Large intestine (tissue), 3 donors: ENCODE data around the gene ADAT3. TPM values are rescaled to one million over a fixed set of nuclear protein-coding genes. Genes with fewer than 3 reads are reported as not detected.

Source experiments
- DNase-seq, 2 donors: peaks; one replicate each; pipeline versions ENCODE4 v3.0.0 to v3.0.0-alpha.2; 2013
- H3K27ac ChIP-seq: one replicate; pipeline ENCODE4 v1.5.1; 2013; ENCODE audit warnings: low read length
- H3K27me3 ChIP-seq: 2 replicates; pipeline ENCODE4 v1.6.1; 2013; ENCODE audit warnings: low read length; ENCODE audit not compliant: control insufficient read depth, insufficient read depth
- H3K36me3 ChIP-seq: 2 replicates; pipeline ENCODE4 v1.6.1; 2013; ENCODE audit warnings: low read length; ENCODE audit not compliant: control insufficient read depth, insufficient read depth
- H3K4me1 ChIP-seq: one replicate; pipeline ENCODE4 v1.6.1; 2013; ENCODE audit warnings: low read length; ENCODE audit not compliant: control insufficient read depth, insufficient read depth
- H3K4me3 ChIP-seq: one replicate; pipeline ENCODE4 v1.5.1; 2013; ENCODE audit warnings: low read length
- H3K9me3 ChIP-seq: one replicate; pipeline ENCODE4 v1.6.1; 2013; ENCODE audit warnings: mild to moderate bottlenecking, low read depth, low read length, moderate library complexity; ENCODE audit not compliant: control insufficient read depth
- WGBS: methylation state at CpG from one replicate; pipeline ENCODE4 v1.1.5; 2013; ENCODE audit warnings: low lambda C conversion rate; ENCODE audit not compliant: insufficient coverage; 5-methylcytosine and 5-hydroxymethylcytosine counted together
- polyA plus RNA-seq: library from polyadenylated mRNA; unstranded; fragments of 120-200 nt; gene quantifications from one replicate; pipeline ENCODE4 v1.2.1, GENCODE V29; 2013

Gene ADAT3
- polyA plus RNA-seq, 1 donor, result 5.1 TPM

GRCh38 chr19:1957562-1958248, 52.5 kb downstream of the ADAT3 start:
- Histone ChIP-seq H3K36me3 (peaks cover 19% of the 10 kb centered on the region), H3K4me3 (no peak overlapping the region), H3K27ac (no peak overlapping the region), H3K9me3 (no peaks in the 10 kb centered on the region), H3K4me1 (no peaks in the 10 kb centered on the region), H3K27me3 (no peaks in the 10 kb centered on the region)
- no peak for DNase-seq
- WGBS, result no CpG with 5 or more reads among the region's 40 CpGs

GRCh38 chr19:1959928-1960589, 54.9 kb downstream of the ADAT3 start:
- Histone ChIP-seq H3K27me3 (no peaks in the 10 kb centered on the region), H3K27ac (no peak overlapping the region), H3K9me3 (no peaks in the 10 kb centered on the region), H3K36me3 (peaks cover 13% of the 10 kb centered on the region), H3K4me3 (no peak overlapping the region), H3K4me1 (no peaks in the 10 kb centered on the region)
- no peak for DNase-seq
- no CpG with 5 or more reads among the region's 32 CpGs for WGBS

DNA sequence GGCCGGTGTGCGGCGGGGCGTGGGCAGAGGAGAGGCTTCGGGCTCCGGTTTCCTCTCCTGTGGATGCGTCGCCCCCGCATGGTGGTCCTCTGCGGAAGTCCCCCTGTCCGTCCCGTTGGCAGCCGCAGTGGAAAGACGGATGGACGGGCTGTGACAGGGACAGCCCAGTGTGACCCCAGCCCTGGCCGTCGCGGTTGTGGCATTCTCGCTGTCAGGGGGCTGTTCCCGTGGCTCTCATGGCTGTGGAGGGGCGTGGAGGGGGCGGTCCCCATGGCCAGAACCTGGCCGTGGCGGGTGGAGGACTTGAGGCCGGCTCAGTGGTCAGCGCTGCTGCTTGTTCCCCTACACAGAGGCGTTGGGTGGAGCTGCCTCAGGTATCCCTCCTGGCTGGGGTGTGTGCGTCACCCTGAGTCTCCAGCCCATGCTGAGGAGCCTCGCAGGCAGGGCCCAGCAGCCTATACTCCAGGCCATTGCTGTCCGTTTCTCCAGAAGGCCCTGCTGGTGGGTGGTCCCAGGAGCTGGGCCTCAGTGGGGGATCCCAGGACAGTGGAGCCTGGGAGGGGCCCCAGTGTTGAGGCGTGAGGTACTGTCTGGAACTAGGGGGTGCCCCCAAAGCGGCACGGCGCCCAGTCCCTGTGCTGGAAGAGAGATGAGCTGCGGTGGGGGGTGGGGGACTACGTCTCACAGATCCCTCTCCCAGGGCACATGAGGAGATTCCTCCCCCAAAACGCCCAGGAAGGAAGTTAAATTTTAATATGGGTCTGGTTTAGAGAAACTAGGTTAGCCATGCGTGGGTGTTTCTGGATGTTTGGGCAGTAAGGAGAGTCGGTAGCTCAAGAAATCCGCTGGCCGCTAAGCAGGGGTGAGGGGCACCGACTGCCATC, 56.0 kb downstream of the ADAT3 start:
- Histone ChIP-seq H3K4me1 (no peaks in the 10 kb centered on the region), H3K4me3 (no peak overlapping the region), H3K27me3 (no peaks in the 10 kb centered on the region), H3K9me3 (no peaks in the 10 kb centered on the region), H3K27ac (no peak overlapping the region), H3K36me3 (peaks cover 16% of the 10 kb centered on the region)
- no peak for DNase-seq
- no CpG with 5 or more reads among the region's 42 CpGs for whole genome bisulfite sequencing

DNA sequence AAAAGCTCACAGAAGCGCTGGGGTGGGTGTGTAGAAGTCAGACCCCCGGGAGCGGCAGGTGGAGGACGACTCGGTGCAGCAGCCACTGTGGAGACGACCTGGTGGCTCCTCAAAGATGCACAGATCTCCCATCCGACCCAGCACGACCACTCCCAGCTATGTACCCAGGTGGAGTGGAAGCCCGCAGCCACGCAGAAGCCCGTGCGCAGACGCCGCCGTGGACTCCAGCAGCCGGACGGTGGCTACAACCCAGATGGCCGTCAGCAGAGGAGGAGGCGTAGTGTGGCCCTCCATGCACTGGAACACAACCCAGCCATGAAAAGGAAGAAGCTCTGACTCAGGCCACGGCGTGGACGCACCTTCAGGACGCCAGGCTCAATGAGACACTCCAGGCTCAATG, 57.5 kb downstream of the ADAT3 start:
- Histone ChIP-seq H3K4me3 (no peak overlapping the region), H3K27me3 (no peaks in the 10 kb centered on the region), H3K4me1 (no peaks in the 10 kb centered on the region), H3K27ac (no peak overlapping the region), H3K9me3 (no peaks in the 10 kb centered on the region), H3K36me3 (peaks cover 15% of the 10 kb centered on the region)
- no CpG with 5 or more reads among the region's 23 CpGs for WGBS
- no peak for DNase-seq

Other genes starting within 250 kb of the ADAT3 start
- gene ONECUT3, start 151.9 kb upstream of the ADAT3 start, polyA plus RNA-seq, result 1.6 TPM
- gene ATP8B3, start 93.1 kb upstream of the ADAT3 start, polyA plus RNA-seq, result 0.99 TPM
- gene REXO1, start 56.9 kb upstream of the ADAT3 start, polyA plus RNA-seq, result 23.8 TPM
- gene KLF16, start 41.8 kb upstream of the ADAT3 start, polyA plus RNA-seq, result 19.5 TPM
- gene ABHD17A, start 19.9 kb upstream of the ADAT3 start, polyA plus RNA-seq, result 46.4 TPM
- 36.6 TPM for gene SCAMP4, start within 50 bp of the ADAT3 start, polyA plus RNA-seq
- gene CSNK1G2, start 35.8 kb downstream of the ADAT3 start, polyA plus RNA-seq, result 56.9 TPM
- gene BTBD2, start 110.3 kb downstream of the ADAT3 start, polyA plus RNA-seq, result 96.7 TPM
- 86.8 TPM for gene MKNK2, start 145.8 kb downstream of the ADAT3 start, polyA plus RNA-seq
- gene MOB3A, start 190.9 kb downstream of the ADAT3 start, polyA plus RNA-seq, result 20.8 TPM
- 4.4 TPM for gene IZUMO4, start 191.5 kb downstream of the ADAT3 start, polyA plus RNA-seq
- gene AP3D1, start 246.2 kb downstream of the ADAT3 start, polyA plus RNA-seq, result 103 TPM